Stimulated activated effector memory CD8-positive, alpha-beta T cell treated with anti-CD3 and anti-CD28 coated beads, Interleukin-12 subunit alpha, Interleukin-12 subunit beta, amount 100 ng/mL, for 72 hours (primary cell): ENCODE data around the gene SPRR2D.
"Not testable (repeated sequence)": the region's sequence is repeated elsewhere in the genome, so short reads cannot be mapped to it uniquely, and the experiment has no call there.

ENCODE experiments used
- ATAC-seq: fragments of 150-1000 bp; cut with Tn5 transposase; 2 replicates; pipeline ENCODE4 v1.10.0; 2021
- DNase-seq, 2 donors: peaks; one replicate each; pipeline ENCODE4 v3.0.0; 2021 to 2022; ENCODE audit warnings: low spot score in 2 of 2
- H3K27ac Mint-ChIP-seq: one replicate; pipeline ENCODE4 v1.8.0; 2022; ENCODE audit warnings: mild to moderate bottlenecking, mixed read lengths
- H3K36me3 Mint-ChIP-seq: one replicate; pipeline ENCODE4 v1.8.0; 2022; ENCODE audit warnings: mild to moderate bottlenecking, mixed read lengths
- H3K4me1 Mint-ChIP-seq: one replicate; pipeline ENCODE4 v1.8.0; 2022; ENCODE audit warnings: mixed read lengths
- H3K4me3 Mint-ChIP-seq: one replicate; pipeline ENCODE4 v1.8.0; 2022; ENCODE audit warnings: mild to moderate bottlenecking, mixed read lengths
- H3K9me3 Mint-ChIP-seq: one replicate; pipeline ENCODE4 v1.8.0; 2022; ENCODE audit warnings: mixed read lengths

Gene SPRR2D

GRCh38 chr1:153030895-153031294 is 10.0 kb downstream of the SPRR2D start, which contains the start of gene SPRR1B:
Gene SPRR1B, plus strand, starts transcription at chr1:153031203. Its CDS starts 1,143 bp downstream, at chr1:153032346.
- H3K4me1 Mint-ChIP-seq, result no peaks in the 10 kb centered on the region
- H3K27ac Mint-ChIP-seq, result no peak within 1 kb of the TSS
- no peak for DNase-seq
- H3K9me3 Mint-ChIP-seq, result no peaks in the 10 kb centered on the region
- no peak within 1 kb of the TSS for H3K4me3 Mint-ChIP-seq
- ATAC-seq, result no peak
- H3K36me3 Mint-ChIP-seq, result no peaks in the 10 kb centered on the region

GRCh38 chr1:153028766-153029165 is 12.2 kb downstream of the SPRR2D start:
- no peaks in the 10 kb centered on the region for H3K9me3 Mint-ChIP-seq
- H3K36me3 Mint-ChIP-seq, result no peaks in the 10 kb centered on the region
- ATAC-seq (no peak), DNase-seq (no peak)
- H3K27ac Mint-ChIP-seq, result no peak overlapping the region
- no peaks in the 10 kb centered on the region for H3K4me1 Mint-ChIP-seq
- no peak overlapping the region for H3K4me3 Mint-ChIP-seq

- no peak overlapping the region for H3K4me3 Mint-ChIP-seq
- ATAC-seq (no peak), DNase-seq (no peak)
- H3K36me3 Mint-ChIP-seq, result no peaks in the 10 kb centered on the region
- no peaks in the 10 kb centered on the region for H3K9me3 Mint-ChIP-seq
- H3K4me1 Mint-ChIP-seq, result no peaks in the 10 kb centered on the region
- H3K27ac Mint-ChIP-seq, result no peak overlapping the region
These were observed 15.1 kb downstream of the SPRR2D start for GRCh38 chr1:153025797-153026196.

GRCh38 chr1:153024413-153024812 is 16.5 kb downstream of the SPRR2D start:
- H3K4me1 Mint-ChIP-seq, result no peaks in the 10 kb centered on the region
- no peak for DNase-seq
- H3K4me3 Mint-ChIP-seq, result no peak overlapping the region
- ATAC-seq, result no peak
- no peaks in the 10 kb centered on the region for H3K9me3 Mint-ChIP-seq
- H3K27ac Mint-ChIP-seq, result no peak overlapping the region
- no peaks in the 10 kb centered on the region for H3K36me3 Mint-ChIP-seq

- DNase-seq, result no peak
- Mint-ChIP-seq H3K36me3 (no peaks in the 10 kb centered on the region), H3K4me3 (no peak overlapping the region), H3K9me3 (no peaks in the 10 kb centered on the region), H3K27ac (no peak overlapping the region), H3K4me1 (no peaks in the 10 kb centered on the region)
- no peak for ATAC-seq
These were observed 17.8 kb downstream of the SPRR2D start for GRCh38 chr1:153023109-153023508.

GRCh38 chr1:153022340-153022739 is 18.6 kb downstream of the SPRR2D start:
- not testable (repeated sequence) for H3K9me3 Mint-ChIP-seq, H3K4me1 Mint-ChIP-seq, DNase-seq, H3K36me3 Mint-ChIP-seq, ATAC-seq, H3K27ac Mint-ChIP-seq, H3K4me3 Mint-ChIP-seq

- H3K9me3 Mint-ChIP-seq, DNase-seq, H3K4me3 Mint-ChIP-seq, H3K36me3 Mint-ChIP-seq, H3K27ac Mint-ChIP-seq, ATAC-seq, H3K4me1 Mint-ChIP-seq: not testable (repeated sequence)
These were observed 19.1 kb downstream of the SPRR2D start for GRCh38 chr1:153021829-153022228.

- not testable (repeated sequence) for ATAC-seq, H3K36me3 Mint-ChIP-seq, H3K4me3 Mint-ChIP-seq, H3K9me3 Mint-ChIP-seq, H3K27ac Mint-ChIP-seq, H3K4me1 Mint-ChIP-seq, DNase-seq
These were observed 29.6 kb downstream of the SPRR2D start for GRCh38 chr1:153011235-153011758.

- no peaks in the 10 kb centered on the region for H3K36me3 Mint-ChIP-seq
- ATAC-seq, result no peak
- H3K9me3 Mint-ChIP-seq, result no peaks in the 10 kb centered on the region
- no peak within 1 kb of the TSS for H3K4me3 Mint-ChIP-seq
- H3K4me1 Mint-ChIP-seq, result no peaks in the 10 kb centered on the region
- no peak within 1 kb of the TSS for H3K27ac Mint-ChIP-seq
- no peak for DNase-seq
These were observed 39.5 kb downstream of the SPRR2D start, which contains the start of gene SPRR3 for GRCh38 chr1:153001382-153001781. Gene SPRR3, plus strand, starts transcription at chr1:153001749. Its CDS starts 1,272 bp downstream, at chr1:153003021.

- Mint-ChIP-seq H3K9me3 (peaks cover 2% of the 10 kb centered on the region), H3K4me1 (no peaks in the 10 kb centered on the region), H3K4me3 (no peak overlapping the region), H3K36me3 (no peaks in the 10 kb centered on the region), H3K27ac (no peak overlapping the region)
- ATAC-seq (no peak), DNase-seq (no peak)
These were observed 40.6 kb downstream of the SPRR2D start for GRCh38 chr1:153000294-153000693.

- ATAC-seq, result no peak
- no peaks in the 10 kb centered on the region for H3K4me1 Mint-ChIP-seq
These were observed 41.1 kb downstream of the SPRR2D start for GRCh38 chr1:152999818-153000217.

GRCh38 chr1:152998476-152998875 is 42.4 kb downstream of the SPRR2D start:
- H3K4me1 Mint-ChIP-seq, result no peaks in the 10 kb centered on the region
- peaks cover 3% of the 10 kb centered on the region for H3K9me3 Mint-ChIP-seq
- no peak for DNase-seq
- H3K36me3 Mint-ChIP-seq, result no peaks in the 10 kb centered on the region
- H3K4me3 Mint-ChIP-seq, result no peak overlapping the region
- no peak for ATAC-seq
- H3K27ac Mint-ChIP-seq, result no peak overlapping the region

More at GRCh38 chr1:152999818-153000217, 41.1 kb downstream of the SPRR2D start:
- H3K27ac Mint-ChIP-seq, result no peak overlapping the region
- no peak overlapping the region for H3K4me3 Mint-ChIP-seq
- H3K36me3 Mint-ChIP-seq, result no peaks in the 10 kb centered on the region
- H3K9me3 Mint-ChIP-seq, result peaks cover 3% of the 10 kb centered on the region
- no peak for DNase-seq

- ATAC-seq, result no peak
- no peak overlapping the region for H3K4me3 Mint-ChIP-seq
These were observed 43.0 kb downstream of the SPRR2D start for GRCh38 chr1:152997901-152998300.

GRCh38 chr1:152996633-152997400 is 44.1 kb downstream of the SPRR2D start:
- ATAC-seq (no peak), DNase-seq (no peak)
- Mint-ChIP-seq H3K4me3 (no peak overlapping the region), H3K4me1 (no peaks in the 10 kb centered on the region), H3K36me3 (no peaks in the 10 kb centered on the region), H3K27ac (no peak overlapping the region), H3K9me3 (peaks cover 3% of the 10 kb centered on the region)

More at GRCh38 chr1:152997901-152998300, 43.0 kb downstream of the SPRR2D start:
- Mint-ChIP-seq H3K27ac (no peak overlapping the region), H3K36me3 (no peaks in the 10 kb centered on the region), H3K9me3 (peaks cover 3% of the 10 kb centered on the region), H3K4me1 (no peaks in the 10 kb centered on the region)
- DNase-seq, result no peak

GRCh38 chr1:152995842-152996241 is 45.1 kb downstream of the SPRR2D start:
- no peaks in the 10 kb centered on the region for H3K36me3 Mint-ChIP-seq
- no peak for DNase-seq
- no peaks in the 10 kb centered on the region for H3K4me1 Mint-ChIP-seq
- peaks cover 3% of the 10 kb centered on the region for H3K9me3 Mint-ChIP-seq
- no peak overlapping the region for H3K27ac Mint-ChIP-seq
- H3K4me3 Mint-ChIP-seq, result no peak overlapping the region
- ATAC-seq, result no peak

GRCh38 chr1:152993186-152993585 is 47.7 kb downstream of the SPRR2D start:
- Mint-ChIP-seq H3K4me1 (no peaks in the 10 kb centered on the region), H3K27ac (no peak overlapping the region), H3K4me3 (no peak overlapping the region), H3K36me3 (no peaks in the 10 kb centered on the region), H3K9me3 (peaks cover 3% of the 10 kb centered on the region)
- no peak for ATAC-seq
- DNase-seq, result no peak
